H9 (cell line): ENCODE data around the gene SLC26A2. TPM values are rescaled to one million over a fixed set of nuclear protein-coding genes. Genes with fewer than 3 reads are reported as not detected.

Source experiments
- DNase-seq: peaks from one replicate; pipeline ENCODE4 v3.0.0-alpha.2; 2017
- H2AFZ ChIP-seq: one replicate; pipeline ENCODE4 v1.6.1; 2013; ENCODE audit warnings: mild to moderate bottlenecking, low read length, control low read depth, moderate library complexity
- H2AK5ac ChIP-seq: 2 replicates; pipeline ENCODE4 v1.6.1; 2013; ENCODE audit warnings: low read length, control low read depth, mixed read lengths; ENCODE audit not compliant: insufficient read length
- H2BK120ac ChIP-seq: one replicate; pipeline ENCODE4 v1.6.1; 2013; ENCODE audit warnings: low read depth, mild to moderate bottlenecking, low read length, control low read depth, inconsistent platforms; ENCODE audit not compliant: poor library complexity, severe bottlenecking
- H2BK12ac ChIP-seq: 2 replicates; pipeline ENCODE4 v1.6.1; 2013; ENCODE audit warnings: low read length, control low read depth, mixed read lengths, low read depth; ENCODE audit not compliant: insufficient read length
- H2BK15ac ChIP-seq: 2 replicates; pipeline ENCODE4 v1.6.1; 2013; ENCODE audit warnings: low read depth, low read length, control low read depth
- H2BK20ac ChIP-seq: one replicate; pipeline ENCODE4 v1.6.1; 2013; ENCODE audit warnings: low read depth, mild to moderate bottlenecking, low read length, control low read depth, inconsistent platforms; ENCODE audit not compliant: poor library complexity, severe bottlenecking
- H2BK5ac ChIP-seq: 2 replicates; pipeline ENCODE4 v1.6.1; 2013; ENCODE audit warnings: low read length, control low read depth, mixed read lengths; ENCODE audit not compliant: insufficient read length
- H3K14ac ChIP-seq: 2 replicates; pipeline ENCODE4 v1.6.1; 2013; ENCODE audit warnings: low read length, control low read depth; ENCODE audit not compliant: insufficient read depth
- H3K18ac ChIP-seq: 2 replicates; pipeline ENCODE4 v1.6.1; 2013; ENCODE audit warnings: low read depth, mild to moderate bottlenecking, mixed read lengths, low read length, control low read depth; ENCODE audit not compliant: insufficient read length
- H3K23ac ChIP-seq: 2 replicates; pipeline ENCODE4 v1.6.1; 2013; ENCODE audit warnings: low read length, control low read depth, mixed read lengths, low read depth; ENCODE audit not compliant: insufficient read length
- H3K23me2 ChIP-seq: 2 replicates; pipeline ENCODE4 v1.6.1; 2013; ENCODE audit warnings: low read depth, mild to moderate bottlenecking, mixed read lengths, low read length, control low read depth; ENCODE audit not compliant: insufficient read length, poor library complexity, severe bottlenecking
- H3K27ac ChIP-seq: 2 replicates; pipeline ENCODE4 v1.5.1; 2013; ENCODE audit warnings: low read length, control low read depth, mixed read lengths, low read depth; ENCODE audit not compliant: insufficient read length
- H3K27me3 ChIP-seq: 2 replicates; pipeline ENCODE4 v1.6.1; 2013; ENCODE audit warnings: low read length, control low read depth, inconsistent platforms; ENCODE audit not compliant: insufficient read depth
- H3K4ac ChIP-seq: 2 replicates; pipeline ENCODE4 v1.6.1; 2013; ENCODE audit warnings: low read depth, mild to moderate bottlenecking, control low read depth, inconsistent platforms, low read length, moderate library complexity
- H3K4me1 ChIP-seq: 2 replicates; pipeline ENCODE4 v1.6.1; 2013; ENCODE audit warnings: low read length, control low read depth, inconsistent platforms; ENCODE audit not compliant: insufficient read depth
- H3K4me2 ChIP-seq: 2 replicates; pipeline ENCODE4 v1.6.1; 2013; ENCODE audit warnings: low read length, control low read depth, mixed read lengths; ENCODE audit not compliant: insufficient read length, insufficient read depth
- H3K56ac ChIP-seq: 2 replicates; pipeline ENCODE4 v1.6.1; 2013; ENCODE audit warnings: low read depth, mild to moderate bottlenecking, mixed read lengths, low read length, control low read depth; ENCODE audit not compliant: insufficient read length
- H3K79me1 ChIP-seq: 2 replicates; pipeline ENCODE4 v1.6.1; 2013; ENCODE audit warnings: low read depth, mild to moderate bottlenecking, moderate library complexity, low read length, control low read depth, inconsistent platforms; ENCODE audit not compliant: insufficient read depth, poor library complexity, severe bottlenecking
- H3K79me2 ChIP-seq: 2 replicates; pipeline ENCODE4 v1.6.1; 2013; ENCODE audit warnings: low read length, control low read depth, inconsistent platforms; ENCODE audit not compliant: insufficient read depth
- H3K9ac ChIP-seq: 2 replicates; pipeline ENCODE4 v1.6.1; 2013; ENCODE audit warnings: low read length, control low read depth, mixed read lengths; ENCODE audit not compliant: insufficient read length; ENCODE audit errors: extremely low read depth
- H3K9me3 ChIP-seq: one replicate; pipeline ENCODE4 v1.6.1; 2013; ENCODE audit warnings: low read depth, low read length, inconsistent platforms; ENCODE audit not compliant: control insufficient read depth
- H3T11ph ChIP-seq: one replicate; pipeline ENCODE4 v1.6.1; 2013; ENCODE audit warnings: mild to moderate bottlenecking, low read length, control low read depth, inconsistent platforms
- H4K20me1 ChIP-seq: one replicate; pipeline ENCODE4 v1.6.1; 2013; ENCODE audit not compliant: control insufficient read depth, insufficient read length, insufficient read depth
- H4K5ac ChIP-seq: 2 replicates; pipeline ENCODE4 v1.6.1; 2013; ENCODE audit warnings: low read depth, mild to moderate bottlenecking, mixed read lengths, low read length, control low read depth; ENCODE audit not compliant: insufficient read length
- H4K8ac ChIP-seq: replicated peaks from 2 replicates; pipeline ENCODE4 v1.6.1; 2013; ENCODE audit warnings: low read length, control low read depth, mixed read lengths, low read depth; ENCODE audit not compliant: insufficient read length
- H4K91ac ChIP-seq: 2 replicates; pipeline ENCODE4 v1.6.1; 2013; ENCODE audit warnings: low read depth, mild to moderate bottlenecking, moderate library complexity, mixed read lengths, low read length, control low read depth; ENCODE audit not compliant: insufficient read length
- H3K27ac Mint-ChIP-seq, 3 experiments: 2 replicates in 2 of 3; 3 replicates in 1 of 3; pipeline ENCODE4 v1.8.0; 2020 to 2021; ENCODE audit warnings: mixed read lengths in 3 of 3, mild to moderate bottlenecking in 1 of 3, moderate library complexity in 1 of 3
- H3K27me3 Mint-ChIP-seq: 2 replicates; pipeline ENCODE4 v1.8.0; 2021; ENCODE audit warnings: low read depth, mild to moderate bottlenecking, moderate library complexity, mixed read lengths
- H3K36me3 Mint-ChIP-seq, 3 experiments: 2 replicates in 2 of 3; 3 replicates in 1 of 3; pipeline ENCODE4 v1.8.0; 2020 to 2021; ENCODE audit warnings: low read depth in 3 of 3, mixed read lengths in 3 of 3; ENCODE audit not compliant: insufficient read depth in 1 of 3
- H3K4me1 Mint-ChIP-seq, 2 experiments: 2 replicates each; pipeline ENCODE4 v1.8.0; 2020; ENCODE audit warnings: mixed read lengths in 2 of 2
- H3K4me3 Mint-ChIP-seq, 2 experiments: 2 replicates in 1 of 2; 3 replicates in 1 of 2; pipeline ENCODE4 v1.8.0; 2020 to 2021; ENCODE audit warnings: mild to moderate bottlenecking in 2 of 2, mixed read lengths in 2 of 2, moderate library complexity in 1 of 2
- H3K9me3 Mint-ChIP-seq, 2 experiments: 2 replicates in 1 of 2; 3 replicates in 1 of 2; pipeline ENCODE4 v1.8.0; 2020; ENCODE audit warnings: mild to moderate bottlenecking in 2 of 2, mixed read lengths in 2 of 2, moderate library complexity in 1 of 2
- WGBS: extraction: QIAGEN DNeasy Blood & Tissue Kit; methylation state at CpG from one replicate; pipeline ENCODE4 v1.1.7; 2013; ENCODE audit warnings: missing lambda C conversion rate, low lambda C conversion rate, mixed read lengths; ENCODE audit not compliant: insufficient read length; ENCODE audit errors: extremely low coverage; 5-methylcytosine and 5-hydroxymethylcytosine counted together
- total RNA-seq: library from RNA; stranded (reverse); gene quantifications from 2 replicates; pipeline ENCODE4 v1.2.1, GENCODE V29; 2021
- TF ChIP-seq, protein P1 (sequence below): fragments of 200-600 bp; sonication (generic); conservative IDR thresholded peaks from 3 replicates; pipeline ENCODE4 v1.8.0; 2021; ENCODE audit warnings: antibody characterized with exemption, mild to moderate bottlenecking

Gene SLC26A2
- total RNA-seq, 1 experiment from 2014 or later, result 5.9 TPM

DNA sequence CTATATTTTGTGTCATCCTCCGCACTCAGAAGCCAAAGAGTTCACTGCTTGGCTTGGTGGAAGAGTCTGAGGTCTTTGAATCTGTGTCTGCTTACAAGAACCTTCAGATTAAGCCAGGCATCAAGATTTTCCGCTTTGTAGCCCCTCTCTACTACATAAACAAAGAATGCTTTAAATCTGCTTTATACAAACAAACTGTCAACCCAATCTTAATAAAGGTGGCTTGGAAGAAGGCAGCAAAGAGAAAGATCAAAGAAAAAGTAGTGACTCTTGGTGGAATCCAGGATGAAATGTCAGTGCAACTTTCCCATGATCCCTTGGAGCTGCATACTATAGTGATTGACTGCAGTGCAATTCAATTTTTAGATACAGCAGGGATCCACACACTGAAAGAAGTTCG is 20.6 kb downstream of the SLC26A2 start:
- Histone ChIP-seq H2AFZ (no peak overlapping the region), H3K79me2 (0 out of 2 replicates have a peak, but pooled peaks cover 2% of the 10 kb centered on the region), H3K14ac (no peak overlapping the region), H3K4me1 (no peaks in the 10 kb centered on the region), H2BK15ac (no peak overlapping the region), H3K23me2 (no peaks in the 10 kb centered on the region), H3K4ac (no peak overlapping the region), H4K20me1 (no peaks in the 10 kb centered on the region), H2BK12ac (no peak overlapping the region), H3T11ph (no peak overlapping the region), H3K4me2 (no peak overlapping the region), H2AK5ac (no peak overlapping the region), H2BK20ac (no peak overlapping the region), H3K56ac (no peak overlapping the region), H3K79me1 (no peaks in the 10 kb centered on the region), H2BK120ac (no peak overlapping the region), H4K91ac (no peak overlapping the region), H4K8ac (no peak overlapping the region), H3K18ac (no peak overlapping the region), H3K27ac (no peak overlapping the region), H3K27me3 (no peaks in the 10 kb centered on the region), H2BK5ac (no peak overlapping the region), H3K9me3 (no peaks in the 10 kb centered on the region), H3K9ac (no peak overlapping the region), H4K5ac (no peak overlapping the region), H3K23ac (no peak overlapping the region)
- Mint-ChIP-seq H3K9me3 (no peaks in the 10 kb centered on the region), H3K27me3 (no peaks in the 10 kb centered on the region), H3K36me3 (peaks cover 0 to 5% (median 0%) of the 10 kb centered on the region in 3 experiments; a peak in 3 of 7 replicates), H3K27ac (no peak overlapping the region), H3K4me1 (peaks cover 0 to 8% of the 10 kb centered on the region in 2 experiments; a peak in 2 of 4 replicates), H3K4me3 (no peak overlapping the region)
- TF ChIP-seq, protein P1, sequence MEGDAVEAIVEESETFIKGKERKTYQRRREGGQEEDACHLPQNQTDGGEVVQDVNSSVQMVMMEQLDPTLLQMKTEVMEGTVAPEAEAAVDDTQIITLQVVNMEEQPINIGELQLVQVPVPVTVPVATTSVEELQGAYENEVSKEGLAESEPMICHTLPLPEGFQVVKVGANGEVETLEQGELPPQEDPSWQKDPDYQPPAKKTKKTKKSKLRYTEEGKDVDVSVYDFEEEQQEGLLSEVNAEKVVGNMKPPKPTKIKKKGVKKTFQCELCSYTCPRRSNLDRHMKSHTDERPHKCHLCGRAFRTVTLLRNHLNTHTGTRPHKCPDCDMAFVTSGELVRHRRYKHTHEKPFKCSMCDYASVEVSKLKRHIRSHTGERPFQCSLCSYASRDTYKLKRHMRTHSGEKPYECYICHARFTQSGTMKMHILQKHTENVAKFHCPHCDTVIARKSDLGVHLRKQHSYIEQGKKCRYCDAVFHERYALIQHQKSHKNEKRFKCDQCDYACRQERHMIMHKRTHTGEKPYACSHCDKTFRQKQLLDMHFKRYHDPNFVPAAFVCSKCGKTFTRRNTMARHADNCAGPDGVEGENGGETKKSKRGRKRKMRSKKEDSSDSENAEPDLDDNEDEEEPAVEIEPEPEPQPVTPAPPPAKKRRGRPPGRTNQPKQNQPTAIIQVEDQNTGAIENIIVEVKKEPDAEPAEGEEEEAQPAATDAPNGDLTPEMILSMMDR, result no peak
- WGBS, result no CpG with 5 or more reads among the region's 3 CpGs
- no peak for DNase-seq
